Stimulated activated effector memory CD8-positive, alpha-beta T cell treated with anti-CD3 and anti-CD28 coated beads, Interleukin-12 subunit alpha, Interleukin-12 subunit beta, amount 100 ng/mL, for 72 hours (primary cell): Measurements from ENCODE around the gene NFYA.

Experiments used
- ATAC-seq: fragments of 150-1000 bp; cut with Tn5 transposase; 2 replicates; pipeline ENCODE4 v1.10.0; 2021
- DNase-seq, 2 donors: peaks; one replicate each; pipeline ENCODE4 v3.0.0; 2021 to 2022; ENCODE audit warnings: low spot score in 2 of 2
- H3K27ac Mint-ChIP-seq: one replicate; pipeline ENCODE4 v1.8.0; 2022; ENCODE audit warnings: mild to moderate bottlenecking, mixed read lengths
- H3K36me3 Mint-ChIP-seq: one replicate; pipeline ENCODE4 v1.8.0; 2022; ENCODE audit warnings: mild to moderate bottlenecking, mixed read lengths
- H3K4me1 Mint-ChIP-seq: one replicate; pipeline ENCODE4 v1.8.0; 2022; ENCODE audit warnings: mixed read lengths
- H3K4me3 Mint-ChIP-seq: one replicate; pipeline ENCODE4 v1.8.0; 2022; ENCODE audit warnings: mild to moderate bottlenecking, mixed read lengths
- H3K9me3 Mint-ChIP-seq: one replicate; pipeline ENCODE4 v1.8.0; 2022; ENCODE audit warnings: mixed read lengths

NFYA gene

GRCh38 chr6:41040101-41040939 lies 32.5 kb upstream of the NFYA start:
- no peak for DNase-seq
- no peak overlapping the region for H3K27ac Mint-ChIP-seq
- H3K4me3 Mint-ChIP-seq = no peak overlapping the region

GRCh38 chr6:41040940-41041536 lies 31.7 kb upstream of the NFYA start:
- Mint-ChIP-seq H3K9me3 (no peaks in the 10 kb centered on the region), H3K4me3 (no peak overlapping the region), H3K4me1 (no peaks in the 10 kb centered on the region), H3K36me3 (no peaks in the 10 kb centered on the region), H3K27ac (no peak overlapping the region)
- ATAC-seq (no peak), DNase-seq (no peak)

More at GRCh38 chr6:41040101-41040939, 32.5 kb upstream of the NFYA start:
- Mint-ChIP-seq H3K4me1 (no peaks in the 10 kb centered on the region), H3K9me3 (no peaks in the 10 kb centered on the region), H3K36me3 (no peaks in the 10 kb centered on the region)
- peak; percentile 59 for ATAC-seq

GRCh38 chr6:41042226-41043055 lies 30.3 kb upstream of the NFYA start, which contains the start of gene TSPO2:
TSS of gene TSPO2 (plus strand) at chr6:41042467. CDS start at chr6:41042986, 519 bp downstream.
- no peak within 1 kb of the TSS for H3K27ac Mint-ChIP-seq

GRCh38 chr6:41043151-41043550 lies 29.6 kb upstream of the NFYA start:
- ATAC-seq = no peak
- Mint-ChIP-seq H3K4me3 (no peak overlapping the region), H3K9me3 (no peaks in the 10 kb centered on the region), H3K4me1 (no peaks in the 10 kb centered on the region), H3K27ac (no peak overlapping the region), H3K36me3 (no peaks in the 10 kb centered on the region)
- no peak for DNase-seq

More at GRCh38 chr6:41042226-41043055, 30.3 kb upstream of the NFYA start, which contains the start of gene TSPO2:
- no peak within 1 kb of the TSS for H3K4me3 Mint-ChIP-seq
- no peaks in the 10 kb centered on the region for H3K4me1 Mint-ChIP-seq
- no peaks in the 10 kb centered on the region for H3K36me3 Mint-ChIP-seq
- no peak for ATAC-seq
- H3K9me3 Mint-ChIP-seq = no peaks in the 10 kb centered on the region
- DNase-seq = no peak

- H3K4me1 Mint-ChIP-seq = no peaks in the 10 kb centered on the region
- no peaks in the 10 kb centered on the region for H3K9me3 Mint-ChIP-seq
- no peak for ATAC-seq
- H3K4me3 Mint-ChIP-seq = no peak overlapping the region
- H3K27ac Mint-ChIP-seq = no peak overlapping the region
- DNase-seq = no peak
- no peaks in the 10 kb centered on the region for H3K36me3 Mint-ChIP-seq
These were observed 27.1 kb upstream of the NFYA start for GRCh38 chr6:41045664-41046063.

GRCh38 chr6:41046084-41046483 lies 26.7 kb upstream of the NFYA start:
- Mint-ChIP-seq H3K36me3 (no peaks in the 10 kb centered on the region), H3K27ac (no peak overlapping the region), H3K9me3 (no peaks in the 10 kb centered on the region), H3K4me3 (no peak overlapping the region), H3K4me1 (no peaks in the 10 kb centered on the region)
- DNase-seq (no peak), ATAC-seq (no peak)

GRCh38 chr6:41047306-41047705 lies 25.5 kb upstream of the NFYA start:
- H3K4me3 Mint-ChIP-seq = no peak overlapping the region
- peak overlapping the region; percentile 8 for H3K27ac Mint-ChIP-seq

GRCh38 chr6:41047745-41048732 lies 24.7 kb upstream of the NFYA start:
- Mint-ChIP-seq H3K27ac (peak overlapping the region; percentile 8), H3K9me3 (no peaks in the 10 kb centered on the region), H3K36me3 (peaks cover 6% of the 10 kb centered on the region), H3K4me1 (peaks cover 15% of the 10 kb centered on the region), H3K4me3 (no peak overlapping the region)
- DNase-seq = no peak
- ATAC-seq = no peak

More at GRCh38 chr6:41047306-41047705, 25.5 kb upstream of the NFYA start:
- no peak for ATAC-seq
- no peak for DNase-seq
- H3K36me3 Mint-ChIP-seq = peaks cover 6% of the 10 kb centered on the region
- peaks cover 7% of the 10 kb centered on the region for H3K4me1 Mint-ChIP-seq
- no peaks in the 10 kb centered on the region for H3K9me3 Mint-ChIP-seq

GRCh38 chr6:41049521-41049920 lies 23.3 kb upstream of the NFYA start:
- peak overlapping the region; percentile 26 for H3K27ac Mint-ChIP-seq
- no peak overlapping the region for H3K4me3 Mint-ChIP-seq
- H3K9me3 Mint-ChIP-seq = no peaks in the 10 kb centered on the region
- DNase-seq (no peak), ATAC-seq (no peak)
- H3K4me1 Mint-ChIP-seq = peaks cover 19% of the 10 kb centered on the region
- peaks cover 6% of the 10 kb centered on the region for H3K36me3 Mint-ChIP-seq

GRCh38 chr6:41049955-41050354 lies 22.8 kb upstream of the NFYA start:
- Mint-ChIP-seq H3K27ac (no peak overlapping the region), H3K9me3 (no peaks in the 10 kb centered on the region), H3K36me3 (peaks cover 6% of the 10 kb centered on the region), H3K4me3 (no peak overlapping the region), H3K4me1 (peaks cover 19% of the 10 kb centered on the region)
- no peak for DNase-seq
- no peak for ATAC-seq

GRCh38 chr6:41050536-41050935 lies 22.2 kb upstream of the NFYA start:
- DNase-seq (no peak), ATAC-seq (no peak)
- H3K4me3 Mint-ChIP-seq = no peak overlapping the region
- peaks cover 9% of the 10 kb centered on the region for H3K36me3 Mint-ChIP-seq
- H3K4me1 Mint-ChIP-seq = peaks cover 19% of the 10 kb centered on the region
- H3K27ac Mint-ChIP-seq = no peak overlapping the region
- no peaks in the 10 kb centered on the region for H3K9me3 Mint-ChIP-seq

- Mint-ChIP-seq H3K27ac (peak overlapping the region; percentile 5), H3K36me3 (peaks cover 12% of the 10 kb centered on the region), H3K4me1 (peaks cover 19% of the 10 kb centered on the region), H3K4me3 (no peak overlapping the region), H3K9me3 (no peaks in the 10 kb centered on the region)
- ATAC-seq (no peak), DNase-seq (no peak)
These were observed 20.9 kb upstream of the NFYA start for GRCh38 chr6:41051873-41052272.

GRCh38 chr6:41053041-41053440 lies 19.7 kb upstream of the NFYA start, which contains the start of gene APOBEC2:
TSS of gene APOBEC2 (plus strand) at chr6:41053202. CDS start at chr6:41053348, 146 bp downstream.
- peaks cover 19% of the 10 kb centered on the region for H3K4me1 Mint-ChIP-seq
- H3K36me3 Mint-ChIP-seq = peaks cover 19% of the 10 kb centered on the region
- H3K27ac Mint-ChIP-seq = peak within 1 kb of the TSS; percentile 5
- DNase-seq = no peak
- no peak within 1 kb of the TSS for H3K4me3 Mint-ChIP-seq
- no peaks in the 10 kb centered on the region for H3K9me3 Mint-ChIP-seq
- no peak for ATAC-seq

- no peak overlapping the region for H3K4me3 Mint-ChIP-seq
- peaks cover 19% of the 10 kb centered on the region for H3K4me1 Mint-ChIP-seq
- no peaks in the 10 kb centered on the region for H3K9me3 Mint-ChIP-seq
- no peak overlapping the region for H3K27ac Mint-ChIP-seq
- peaks cover 19% of the 10 kb centered on the region for H3K36me3 Mint-ChIP-seq
- ATAC-seq (no peak), DNase-seq (no peak)
These were observed 18.3 kb upstream of the NFYA start for GRCh38 chr6:41054511-41054910.
